HG03103 (cell line): ENCODE results near the gene XPNPEP1.
"Not testable (repeated sequence)": the region's sequence is repeated elsewhere in the genome, so short reads cannot be mapped to it uniquely, and the experiment has no call there.

Experiments
- ATAC-seq: cut with Tn5 transposase; IDR thresholded peaks from one replicate; pipeline ENCODE4 v1.9.1; 2021; ENCODE audit warnings: low read depth; ENCODE audit not compliant: unreplicated experiment

XPNPEP1 gene

DNA sequence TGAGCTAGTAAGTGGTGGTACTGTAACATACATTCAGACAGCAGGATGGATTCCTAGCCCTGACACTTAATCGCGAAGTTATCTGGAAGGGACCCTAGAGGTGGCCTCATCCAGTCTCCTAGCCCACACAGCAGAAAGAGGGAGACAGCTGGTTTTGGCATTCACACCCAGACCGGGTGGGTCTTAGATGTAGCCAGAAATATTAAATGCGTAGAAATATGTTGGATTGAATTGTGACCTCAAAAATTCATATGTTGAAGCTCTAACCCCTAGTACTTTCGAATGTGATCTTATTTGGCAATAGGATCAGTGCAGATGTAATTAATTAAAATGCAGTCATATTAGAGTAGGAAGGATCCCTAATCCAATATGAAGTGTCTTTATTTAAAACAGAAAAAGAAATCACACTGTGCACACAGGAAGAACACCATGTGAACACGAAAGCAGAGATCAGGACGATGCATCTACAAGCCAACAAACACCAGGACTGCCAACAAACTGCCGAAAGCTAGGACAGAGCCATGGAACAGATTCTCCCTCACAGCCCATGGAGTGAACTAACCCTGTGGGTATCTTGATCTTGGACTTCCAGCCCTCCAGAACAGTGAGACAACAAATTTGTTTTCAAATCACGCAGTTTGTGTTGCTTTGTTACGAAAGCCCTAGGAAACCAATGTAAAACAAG lies 2.9 kb upstream of the XPNPEP1 start:
- no peak for ATAC-seq

DNA sequence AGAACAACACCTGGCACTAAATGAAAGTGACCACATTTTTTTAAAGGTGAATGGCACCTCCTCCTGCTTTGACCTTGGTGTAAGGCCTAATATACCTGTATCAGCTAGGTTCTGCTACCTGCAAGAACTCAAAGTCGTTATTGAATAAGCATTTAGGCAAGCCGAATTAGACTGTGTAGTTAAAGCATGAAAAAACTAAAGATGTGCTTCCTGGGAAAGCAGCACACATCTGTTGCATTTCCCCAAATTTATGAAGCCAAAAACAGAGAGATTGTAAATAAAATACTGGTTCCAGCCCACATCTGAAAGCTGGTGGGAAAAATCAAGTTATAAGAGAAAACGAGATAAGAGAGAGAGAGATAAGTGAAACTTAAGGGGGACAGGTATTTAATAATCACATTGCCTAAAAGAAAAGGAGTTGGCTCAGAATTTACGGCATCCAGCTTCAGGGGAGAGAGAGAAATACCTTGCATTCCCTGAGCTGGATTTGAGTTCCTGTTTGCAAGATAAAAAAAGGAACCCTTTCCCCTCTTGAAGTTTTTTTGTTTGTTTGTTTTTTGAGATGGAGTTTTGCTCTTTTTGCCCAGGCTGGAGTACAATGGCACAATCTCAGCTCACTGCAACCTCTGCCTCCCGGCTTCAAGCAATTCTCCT lies 1.8 kb upstream of the XPNPEP1 start:
- ATAC-seq, result no peak

DNA sequence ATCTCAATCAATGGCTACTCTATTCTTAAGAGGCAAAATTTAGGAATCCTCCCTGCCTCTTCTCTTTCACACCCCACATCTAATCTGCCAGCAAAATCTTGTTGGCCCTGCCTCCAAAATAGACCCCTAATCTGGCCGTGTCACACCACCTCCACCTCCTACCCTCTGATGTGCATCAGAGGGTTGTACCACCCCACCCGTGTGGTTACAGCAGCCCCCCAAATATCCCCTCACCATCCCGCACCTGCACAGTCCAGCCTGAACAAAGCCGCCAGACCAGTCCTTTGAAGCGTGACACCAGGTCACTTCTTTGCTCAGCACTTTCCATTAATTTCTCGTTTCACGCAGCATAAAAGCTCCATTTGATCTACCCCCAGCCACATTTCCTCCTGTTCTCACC lies 776 bp upstream of the XPNPEP1 start:
- no peak for ATAC-seq

DNA sequence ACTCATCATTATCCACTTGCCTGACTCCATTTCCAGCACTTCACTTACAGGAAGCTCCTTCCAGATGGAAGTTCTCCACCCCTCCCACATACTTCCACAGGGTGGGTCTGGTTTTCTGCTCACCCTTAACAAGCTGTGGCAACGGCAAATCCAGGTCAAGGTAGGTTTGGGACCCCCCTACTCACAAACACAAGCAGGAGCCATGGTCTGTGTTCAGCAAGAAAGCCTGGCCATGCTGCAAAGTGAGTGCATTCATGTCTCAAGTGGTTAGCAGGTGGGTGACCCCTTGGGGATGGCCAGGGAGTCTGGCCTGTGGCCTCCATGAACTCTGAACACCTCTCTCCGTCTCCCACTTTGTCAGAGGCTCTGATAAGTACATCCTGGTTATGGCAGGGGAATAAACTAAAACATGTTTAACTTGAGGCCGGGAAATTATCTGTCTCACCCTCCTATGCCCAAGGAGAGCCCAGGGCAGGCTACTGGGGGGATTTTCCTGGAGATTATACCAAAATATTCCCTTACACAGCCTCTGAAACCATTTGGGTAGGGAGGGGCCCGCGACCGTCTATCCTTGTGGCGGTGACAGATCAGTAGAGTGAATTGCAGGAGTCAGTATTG lies 844 bp downstream of the XPNPEP1 start:
- ATAC-seq, result no peak

DNA sequence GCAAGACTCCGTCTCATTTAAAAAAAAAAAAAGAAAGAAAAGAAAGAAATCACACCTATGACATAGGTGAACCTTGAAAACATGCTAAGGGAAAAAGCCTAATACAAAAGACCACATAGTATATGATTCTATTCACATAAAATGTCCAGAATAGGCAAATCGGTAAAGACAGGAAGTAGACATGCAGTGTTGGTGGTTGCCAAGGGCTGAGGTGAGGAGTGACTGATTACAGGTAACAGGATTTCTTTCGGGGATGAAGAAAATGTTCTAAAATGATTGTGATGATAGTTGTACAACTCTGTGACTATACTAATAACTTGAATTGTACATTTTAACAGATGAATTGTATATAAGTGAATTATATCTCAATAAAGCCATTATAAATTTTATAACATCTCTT lies 3.3 kb downstream of the XPNPEP1 start:
- no peak for ATAC-seq

DNA sequence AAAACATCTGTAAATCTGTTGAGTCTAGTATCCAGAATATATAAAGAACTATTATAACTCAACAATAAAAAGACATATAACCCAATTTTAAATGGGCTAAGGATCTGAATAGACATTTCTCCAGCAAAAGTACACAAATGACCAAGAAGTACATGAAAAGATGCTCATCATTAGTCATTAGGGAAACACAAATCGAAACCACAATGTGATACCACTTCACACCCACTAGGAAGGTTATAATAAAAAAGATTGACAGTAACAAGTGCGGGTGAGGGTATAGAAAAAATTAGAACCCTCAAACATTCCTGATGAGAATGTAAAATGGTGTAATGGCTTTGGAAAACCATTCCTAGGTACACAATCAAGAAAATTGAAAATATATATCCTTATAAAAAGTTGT lies 4.1 kb downstream of the XPNPEP1 start:
- no peak for ATAC-seq

DNA sequence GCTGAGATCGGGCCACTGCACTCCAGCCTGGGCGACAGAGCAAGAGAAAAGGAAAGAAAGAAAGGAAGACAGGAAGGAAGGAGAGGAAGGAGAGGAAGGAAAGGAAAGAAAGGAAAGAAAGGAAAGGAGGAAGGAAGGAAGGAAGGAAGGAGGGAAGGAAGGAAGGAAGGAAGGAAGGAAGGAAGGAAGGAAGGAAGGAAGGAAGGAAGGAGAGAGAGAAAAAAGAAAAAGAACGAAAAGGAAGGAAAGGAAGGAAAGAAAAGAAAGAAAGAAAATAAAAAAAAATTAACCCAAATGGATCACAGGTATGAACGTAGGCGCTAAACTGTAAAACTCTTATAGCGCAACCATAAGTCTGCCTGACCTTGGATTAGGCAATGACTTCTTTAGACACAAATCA lies 4.6 kb downstream of the XPNPEP1 start:
- ATAC-seq, result not testable (repeated sequence)

DNA sequence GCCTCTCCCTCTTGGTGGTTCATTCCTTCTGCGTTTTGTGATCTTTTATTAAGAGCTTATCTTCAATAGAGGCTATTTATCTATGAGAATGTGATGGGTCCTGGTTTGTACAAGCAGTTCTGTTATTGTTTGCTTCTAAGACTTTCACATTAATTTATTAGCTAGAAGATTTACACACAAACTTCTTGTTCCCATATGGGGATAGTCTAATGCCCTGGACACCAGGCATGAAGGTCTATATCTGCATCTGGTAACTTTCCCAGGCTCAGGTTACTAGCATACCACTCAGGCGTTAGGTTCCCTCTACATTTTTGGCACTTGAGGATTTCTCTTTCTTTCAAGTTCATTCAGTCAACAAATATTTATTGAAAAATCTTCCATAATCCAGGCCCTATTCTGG lies 7.7 kb downstream of the XPNPEP1 start:
- ATAC-seq, result no peak

DNA sequence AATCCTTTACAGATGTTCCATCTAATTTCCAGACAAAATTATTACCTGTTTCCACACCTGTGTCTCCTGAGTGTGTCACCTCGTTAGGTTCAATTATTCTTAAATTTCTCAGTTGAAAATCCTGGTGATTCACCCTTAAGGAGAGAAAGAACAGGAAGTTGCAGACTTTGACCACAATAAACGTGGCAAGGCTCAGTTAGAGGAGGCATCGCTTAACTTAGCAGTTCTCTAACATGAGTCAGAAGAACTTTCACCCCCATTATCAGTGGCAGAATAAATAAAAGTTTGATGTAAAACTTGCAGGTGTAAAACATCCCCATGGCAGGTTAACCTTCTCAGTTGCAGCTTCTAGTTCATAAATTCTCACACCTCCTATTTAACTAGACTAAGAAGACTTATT lies 8.3 kb downstream of the XPNPEP1 start:
- peak; percentile 39 for ATAC-seq

DNA sequence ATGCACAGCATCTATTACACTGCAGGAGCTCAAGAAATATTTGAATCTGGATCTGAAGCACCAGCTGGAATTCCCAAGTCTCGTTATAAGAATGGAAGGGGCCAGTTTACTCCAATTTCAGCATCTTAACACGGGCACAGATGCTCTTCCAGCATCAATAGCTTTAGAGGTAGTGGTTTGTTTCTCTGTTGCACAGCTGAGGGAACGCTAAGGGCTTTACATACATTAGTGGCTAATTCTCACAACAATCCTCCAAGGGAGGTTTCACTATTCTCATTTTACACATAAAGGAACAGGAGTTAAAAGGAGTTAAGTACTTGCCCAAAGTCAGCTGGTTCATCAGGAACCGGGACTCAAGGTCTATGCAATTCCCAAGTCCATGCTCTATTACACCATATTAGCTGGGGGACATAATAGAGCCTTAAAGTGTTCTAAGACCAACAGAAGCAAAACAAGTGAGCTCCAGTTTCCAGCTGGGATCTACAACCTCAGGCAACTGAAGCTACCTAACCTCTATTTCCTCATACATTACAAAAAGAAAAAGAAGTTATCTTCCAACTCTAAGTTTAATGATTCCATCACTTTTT lies 9.9 kb downstream of the XPNPEP1 start:
- ATAC-seq, result no peak

DNA sequence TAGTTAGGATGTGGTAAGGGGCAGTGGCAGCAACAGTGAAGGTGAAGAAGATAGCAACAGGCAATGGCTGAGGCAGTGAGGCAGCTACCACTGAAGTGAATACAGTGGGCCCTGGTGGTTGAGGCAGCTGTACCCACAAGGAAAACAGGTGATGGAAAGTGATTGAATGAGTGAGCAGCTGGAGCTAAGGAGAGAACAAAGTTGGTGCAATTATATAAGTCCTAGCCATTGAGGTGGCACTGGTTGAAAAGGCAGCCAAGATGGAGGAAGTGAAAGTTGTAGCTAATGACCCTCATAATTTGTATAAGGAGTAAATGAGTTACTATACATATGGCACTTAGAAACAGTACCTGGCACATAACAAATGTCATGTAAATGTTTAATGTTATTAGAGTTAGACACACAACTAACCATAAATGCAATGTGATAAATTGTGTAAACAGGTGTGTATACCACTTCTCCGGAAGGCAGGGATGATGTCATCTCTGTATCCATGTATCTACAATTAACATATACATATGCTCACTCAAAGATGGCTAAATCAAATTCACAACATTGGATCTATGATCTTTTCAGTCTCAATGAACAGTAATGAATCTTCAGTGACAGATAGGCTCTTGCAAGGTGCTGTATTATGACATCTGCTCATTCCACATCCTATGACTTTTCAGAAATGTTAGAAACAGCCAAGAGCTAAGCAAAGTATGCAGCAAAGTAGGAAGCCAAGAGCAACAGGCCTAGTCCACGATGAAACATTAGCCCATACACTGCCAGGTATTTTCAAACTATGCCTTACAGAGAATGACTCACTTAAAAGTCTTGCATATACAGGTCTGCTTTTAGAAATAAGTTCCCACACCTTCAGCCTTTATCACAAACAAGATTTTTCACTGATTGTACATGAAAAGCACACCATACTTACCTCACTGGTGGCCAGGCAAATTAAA lies 10.7 kb downstream of the XPNPEP1 start:
- ATAC-seq, result peak; percentile 67

DNA sequence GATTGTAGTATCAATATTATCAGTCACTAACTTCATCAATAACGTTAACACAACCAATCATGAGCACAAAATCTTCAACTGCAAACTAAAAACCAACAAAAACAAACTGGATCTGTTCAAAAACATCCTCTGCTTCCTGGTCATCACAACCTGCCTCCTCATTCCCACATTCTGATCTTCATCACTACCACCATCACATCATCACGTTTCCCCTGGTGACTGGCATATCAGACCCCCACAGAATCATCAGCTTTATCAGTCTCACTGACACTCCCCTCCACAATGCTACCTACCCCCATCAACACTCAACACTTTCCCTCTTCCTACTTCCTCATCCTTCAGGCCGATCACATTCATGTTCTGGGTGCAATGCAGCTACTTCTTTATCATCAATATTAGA lies 11.4 kb downstream of the XPNPEP1 start:
- no peak for ATAC-seq

DNA sequence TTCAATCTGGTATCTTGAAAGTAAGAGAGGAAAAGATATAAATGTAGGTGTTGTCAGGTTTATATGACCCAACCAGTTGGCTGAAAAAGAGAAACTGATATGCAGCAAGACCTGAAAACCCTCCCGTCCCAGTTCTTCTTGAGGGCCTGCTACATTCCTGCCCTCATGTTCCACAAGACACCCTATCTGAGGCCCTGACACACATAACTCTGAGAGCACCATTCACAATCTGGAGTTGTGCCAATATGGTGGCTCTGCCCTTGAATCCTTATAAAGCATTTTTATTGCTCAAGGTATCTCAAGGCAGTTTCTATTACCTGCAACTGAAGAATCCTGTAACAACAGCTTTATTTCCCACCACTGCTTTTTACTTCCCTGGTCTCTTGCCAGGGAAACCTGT lies 17.0 kb downstream of the XPNPEP1 start:
- no peak for ATAC-seq

DNA sequence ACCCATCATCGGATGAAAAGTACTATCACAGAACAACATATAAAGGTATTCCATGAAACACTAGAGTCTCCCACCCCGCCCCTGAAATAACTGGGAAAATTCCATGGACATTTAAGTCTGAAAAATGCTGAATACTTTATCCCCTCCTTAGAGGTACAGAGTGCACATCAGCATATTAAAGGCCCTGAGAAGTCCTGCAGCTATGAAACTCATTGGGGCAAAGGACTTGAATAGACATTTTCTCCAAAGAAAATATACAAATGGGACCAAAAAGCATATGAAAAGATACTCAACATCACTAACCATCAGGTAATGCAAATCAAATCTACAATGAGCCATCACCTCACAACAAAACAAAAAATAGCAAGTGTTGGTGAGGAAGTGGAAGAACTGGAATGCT lies 18.9 kb downstream of the XPNPEP1 start:
- no peak for ATAC-seq

DNA sequence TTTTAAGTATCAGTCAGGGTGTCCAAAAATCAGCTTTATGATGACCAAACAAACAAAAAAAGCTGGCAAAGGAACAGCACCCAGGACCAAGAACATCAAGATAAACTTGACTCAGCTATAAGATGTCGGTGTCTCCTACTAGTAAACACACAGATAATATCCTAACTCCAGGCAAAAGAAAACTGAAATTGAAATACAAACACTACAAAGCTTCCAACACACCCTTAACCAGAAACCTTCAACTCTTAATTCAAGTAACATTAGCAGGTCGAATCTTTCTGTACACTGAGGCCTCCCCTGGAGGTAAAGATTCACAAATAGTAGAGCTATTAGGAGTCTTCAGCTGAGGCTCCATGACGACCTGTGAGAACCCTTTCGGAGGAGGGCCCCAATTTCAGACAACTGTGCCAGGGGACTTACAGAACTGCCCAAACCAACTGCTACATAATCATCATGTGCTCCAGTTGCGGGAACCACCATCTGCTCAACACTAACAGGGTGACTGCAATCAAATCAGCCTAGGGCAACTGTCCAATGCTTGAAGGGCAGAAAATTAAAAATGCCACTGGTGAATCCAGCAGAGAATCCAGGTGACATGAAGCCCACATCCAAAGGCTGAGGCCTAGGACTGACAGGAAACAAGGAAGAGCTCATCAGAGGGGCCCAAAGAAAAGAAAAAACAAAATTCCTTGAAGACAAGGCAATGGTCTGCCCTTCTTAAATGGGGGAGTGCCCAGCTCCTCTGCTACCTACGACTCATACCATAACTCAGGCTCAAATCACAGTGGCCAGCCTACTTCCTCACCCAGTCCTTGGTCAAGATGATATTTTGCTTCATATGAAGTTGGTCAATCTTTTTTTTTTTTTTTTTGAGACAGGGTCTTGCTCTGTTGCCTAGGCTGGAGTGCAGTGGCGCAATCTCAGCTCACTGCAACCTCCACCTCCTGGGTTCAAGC lies 20.0 kb downstream of the XPNPEP1 start:
- no peak for ATAC-seq

DNA sequence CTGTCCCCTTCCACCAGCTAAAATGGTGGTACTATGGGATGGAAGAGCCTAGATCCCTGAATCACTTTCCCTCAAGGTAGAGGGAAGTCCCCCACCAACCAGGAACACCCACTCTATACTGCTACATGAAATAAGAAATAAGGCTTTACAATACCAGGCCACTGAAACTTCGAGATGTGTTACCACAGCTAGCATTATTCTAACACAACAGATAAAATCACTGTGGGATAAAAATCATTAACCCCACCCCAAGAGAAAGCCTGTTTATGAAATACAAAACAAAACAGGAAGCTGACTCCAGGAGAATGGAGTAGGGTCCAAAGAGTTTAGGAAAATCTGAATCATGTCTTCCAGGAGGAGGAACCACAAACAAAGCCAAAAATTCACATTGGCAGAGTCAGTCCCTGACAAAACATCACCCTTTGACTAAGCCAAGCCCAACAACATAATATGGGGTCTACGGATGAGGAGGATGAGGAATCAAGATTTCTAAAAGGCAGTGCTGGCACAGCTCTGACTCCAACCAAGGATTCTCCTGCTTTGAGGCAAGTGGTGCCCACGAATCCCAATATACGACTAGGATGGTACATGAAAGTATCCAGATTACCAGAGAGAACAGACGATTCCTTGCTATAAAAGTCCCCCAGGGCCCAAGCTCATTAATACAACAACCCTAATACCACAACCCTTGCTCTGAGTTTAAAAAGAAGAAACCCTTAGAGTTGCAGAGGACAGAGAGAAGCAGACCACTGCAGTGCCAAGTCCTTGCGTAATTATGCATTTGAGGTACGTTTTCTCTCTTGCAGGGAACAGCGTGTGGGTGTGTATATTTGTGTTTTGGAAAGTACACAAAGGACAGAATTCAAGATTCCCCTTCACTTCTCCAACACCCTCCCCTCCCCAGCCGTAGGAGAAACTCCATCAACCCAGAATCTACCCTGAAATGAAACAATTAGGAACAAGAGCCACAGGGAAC lies 23.7 kb downstream of the XPNPEP1 start:
- ATAC-seq, result no peak

DNA sequence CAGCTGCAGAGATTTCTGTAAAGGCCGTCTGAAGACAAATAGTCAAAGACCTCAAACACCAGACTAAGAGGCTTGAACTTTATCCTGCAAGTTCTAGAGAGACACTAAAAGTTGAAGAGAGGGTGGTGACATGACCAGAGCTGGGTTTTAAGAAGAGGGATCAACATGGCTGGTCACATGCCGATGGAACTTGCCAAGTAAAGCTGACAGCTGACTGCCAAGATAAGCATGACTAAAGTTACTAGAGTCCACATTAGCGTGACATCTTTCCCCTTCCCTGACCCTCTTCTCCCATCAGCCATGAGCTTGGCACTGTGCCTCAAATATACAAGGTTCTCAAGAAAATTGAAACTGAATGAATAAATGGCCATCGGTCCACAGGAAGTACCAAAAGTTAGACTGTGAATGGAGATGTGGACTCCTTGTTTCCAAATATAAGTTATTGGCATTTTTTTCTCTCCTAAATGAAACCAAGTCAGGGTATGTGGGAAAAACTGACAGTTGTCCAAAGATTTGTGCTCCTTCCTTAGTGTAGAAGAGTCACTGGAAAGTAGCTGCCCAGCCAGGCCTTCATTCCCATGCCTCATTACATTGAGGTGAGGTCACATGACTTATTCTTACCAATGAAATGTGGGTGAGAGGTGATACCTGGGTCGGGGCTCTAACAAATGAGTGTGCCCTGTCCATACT lies 24.5 kb downstream of the XPNPEP1 start:
- no peak for ATAC-seq

DNA sequence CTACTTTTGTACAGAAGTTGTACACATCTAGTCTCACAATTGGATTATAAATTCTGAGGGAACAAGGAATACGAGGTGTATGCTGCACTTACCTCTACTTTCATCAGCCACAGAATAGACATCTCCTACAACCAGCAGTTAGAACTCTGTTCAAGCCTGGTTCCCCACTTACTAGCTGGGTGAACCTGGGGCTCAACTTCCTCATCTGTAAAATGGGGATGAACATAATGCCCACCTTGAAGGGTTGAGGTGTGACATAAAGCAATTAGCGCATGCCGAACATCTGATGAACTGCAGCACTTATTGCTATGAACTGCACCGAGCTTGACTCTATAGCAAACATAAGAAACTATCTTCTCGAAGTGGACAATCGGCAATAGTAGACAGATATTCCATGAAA lies 25.3 kb downstream of the XPNPEP1 start:
- no peak for ATAC-seq
